Fibroblast of the aortic adventitia (primary cell): ENCODE results near the gene SLF2. TPM values are rescaled to one million over a fixed set of nuclear protein-coding genes. Genes with fewer than 3 reads are reported as not detected.

Experiments
- DNase-seq: peaks from one replicate; pipeline ENCODE4 v3.0.0-alpha.2; 2010; ENCODE audit warnings: low read depth
- H3K4me3 ChIP-seq: 2 replicates; pipeline ENCODE4 v1.5.1; 2011; ENCODE audit warnings: low read depth, mild to moderate bottlenecking, control low read depth, low read length, moderate library complexity
- total RNA-seq: library from RNA; depleted of rRNA; stranded (reverse); fragments of >200 nt; gene quantifications from 2 replicates; pipeline ENCODE4 v1.2.3, GENCODE V29; 2012; ENCODE audit warnings: low replicate concordance
- TF ChIP-seq, protein P1 (sequence below): IDR thresholded peaks from 2 replicates; pipeline ENCODE4 v1.5.1; 2011; ENCODE audit warnings: mild to moderate bottlenecking, low read length, control low read depth, inconsistent platforms; ENCODE audit not compliant: insufficient read depth

The SLF2 gene
- total RNA-seq, 1 donor: 62.8 TPM

DNA sequence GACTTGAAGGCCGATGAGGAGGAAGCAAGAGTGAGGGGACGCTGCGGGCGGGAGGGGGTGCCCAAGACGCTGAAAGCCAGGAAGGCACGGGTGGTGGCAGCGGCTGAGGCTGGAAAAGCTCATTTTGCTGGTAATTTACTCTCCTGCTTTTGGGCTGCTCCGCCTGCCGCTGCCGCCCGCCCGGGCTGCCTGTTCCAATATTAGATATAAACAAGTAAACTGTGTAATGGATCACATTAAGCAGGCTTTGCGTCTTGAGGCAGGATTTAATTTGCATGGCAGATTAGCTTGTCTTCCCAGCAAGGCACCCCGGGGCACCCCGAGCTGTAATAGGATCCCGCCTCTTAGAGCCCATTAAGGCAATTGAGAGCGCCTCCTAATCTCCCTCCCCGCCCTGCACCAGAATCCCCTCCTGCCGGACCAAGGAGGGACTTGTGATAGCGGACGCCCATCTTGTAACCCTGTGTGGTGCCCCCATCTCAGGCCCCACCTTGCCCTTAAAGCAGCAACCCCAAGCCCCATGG is 46.1 kb upstream of the SLF2 start:
- TF ChIP-seq, protein P1, sequence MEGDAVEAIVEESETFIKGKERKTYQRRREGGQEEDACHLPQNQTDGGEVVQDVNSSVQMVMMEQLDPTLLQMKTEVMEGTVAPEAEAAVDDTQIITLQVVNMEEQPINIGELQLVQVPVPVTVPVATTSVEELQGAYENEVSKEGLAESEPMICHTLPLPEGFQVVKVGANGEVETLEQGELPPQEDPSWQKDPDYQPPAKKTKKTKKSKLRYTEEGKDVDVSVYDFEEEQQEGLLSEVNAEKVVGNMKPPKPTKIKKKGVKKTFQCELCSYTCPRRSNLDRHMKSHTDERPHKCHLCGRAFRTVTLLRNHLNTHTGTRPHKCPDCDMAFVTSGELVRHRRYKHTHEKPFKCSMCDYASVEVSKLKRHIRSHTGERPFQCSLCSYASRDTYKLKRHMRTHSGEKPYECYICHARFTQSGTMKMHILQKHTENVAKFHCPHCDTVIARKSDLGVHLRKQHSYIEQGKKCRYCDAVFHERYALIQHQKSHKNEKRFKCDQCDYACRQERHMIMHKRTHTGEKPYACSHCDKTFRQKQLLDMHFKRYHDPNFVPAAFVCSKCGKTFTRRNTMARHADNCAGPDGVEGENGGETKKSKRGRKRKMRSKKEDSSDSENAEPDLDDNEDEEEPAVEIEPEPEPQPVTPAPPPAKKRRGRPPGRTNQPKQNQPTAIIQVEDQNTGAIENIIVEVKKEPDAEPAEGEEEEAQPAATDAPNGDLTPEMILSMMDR: no peak
- DNase-seq: no peak
- H3K4me3 ChIP-seq: no peak overlapping the region

DNA sequence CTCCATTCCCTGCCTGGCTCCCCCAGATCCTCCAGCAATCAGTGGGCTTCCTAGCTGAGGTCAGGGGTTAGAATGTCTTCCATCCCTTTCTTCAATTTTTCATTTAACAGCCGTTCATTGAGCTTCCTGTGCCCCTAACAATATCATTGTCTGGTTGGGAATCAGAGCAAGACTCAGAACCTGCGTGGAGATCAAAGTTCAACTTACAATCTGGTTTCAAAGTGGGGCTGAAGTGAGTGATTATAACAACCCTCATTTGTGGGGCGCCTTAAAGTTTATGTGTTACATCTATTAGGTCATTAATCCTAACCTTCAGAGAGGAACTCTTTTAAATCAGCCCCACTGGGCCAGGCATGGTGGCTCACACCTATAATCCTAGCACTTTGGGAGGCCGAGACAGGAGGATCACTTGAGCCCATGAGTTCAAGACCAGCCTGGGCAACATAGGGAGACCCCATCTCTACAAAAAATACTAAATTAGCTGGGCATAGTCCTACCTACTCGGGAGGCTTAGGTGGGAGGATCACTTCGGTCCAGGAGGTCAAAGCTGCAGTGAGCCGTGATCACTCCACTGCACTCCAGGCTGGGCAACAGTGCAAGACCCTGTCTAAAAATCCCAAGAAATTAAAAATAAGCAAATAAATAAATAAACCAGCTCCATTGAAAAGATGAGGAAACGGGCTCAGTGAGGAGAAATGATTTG is 45.4 kb upstream of the SLF2 start:
- no peak for DNase-seq
- H3K4me3 ChIP-seq: no peak overlapping the region
- TF ChIP-seq, protein P1: no peak

DNA sequence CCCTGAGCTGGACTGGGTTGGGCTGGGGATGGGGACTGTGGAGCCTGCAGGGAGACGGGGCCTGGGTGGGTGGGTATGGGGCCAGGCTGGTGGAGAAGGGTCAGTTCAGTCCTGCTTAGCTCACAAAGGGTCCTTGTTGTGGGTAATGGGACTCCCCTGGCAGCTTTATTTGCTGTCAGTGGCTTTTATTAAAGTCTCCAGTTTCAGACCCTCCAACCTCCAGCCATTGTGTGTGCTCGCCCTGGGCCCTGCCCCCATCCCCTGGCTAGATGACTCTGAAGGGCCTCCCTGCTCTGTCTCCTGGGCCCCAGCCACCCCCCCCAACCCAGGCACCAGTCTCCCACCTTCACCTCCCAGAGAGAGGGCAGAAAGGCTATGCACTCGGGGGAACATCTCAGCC is 44.4 kb upstream of the SLF2 start:
- no peak overlapping the region for H3K4me3 ChIP-seq
- no peak for DNase-seq
- TF ChIP-seq, protein P1: no peak

DNA sequence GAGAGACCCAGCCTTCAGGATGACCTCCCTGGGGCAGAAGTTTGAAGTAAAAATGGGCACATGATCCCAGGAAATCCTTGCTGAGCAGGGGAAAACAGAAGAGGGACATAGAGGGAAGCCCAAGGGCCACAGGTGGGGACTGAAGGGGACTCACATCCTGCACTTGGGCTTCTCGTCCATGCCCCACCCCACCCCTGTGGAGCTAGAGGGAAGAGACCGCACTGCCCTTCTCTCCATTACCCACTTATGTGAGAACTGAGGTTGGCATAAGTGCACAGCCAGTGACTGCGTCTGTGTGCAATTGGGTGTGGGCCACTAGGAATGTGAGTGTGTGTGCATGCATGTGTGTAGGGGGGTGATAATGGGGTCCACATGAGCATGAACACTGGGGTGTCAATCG is 43.4 kb upstream of the SLF2 start:
- no peak overlapping the region for H3K4me3 ChIP-seq
- DNase-seq: no peak
- TF ChIP-seq, protein P1: no peak

DNA sequence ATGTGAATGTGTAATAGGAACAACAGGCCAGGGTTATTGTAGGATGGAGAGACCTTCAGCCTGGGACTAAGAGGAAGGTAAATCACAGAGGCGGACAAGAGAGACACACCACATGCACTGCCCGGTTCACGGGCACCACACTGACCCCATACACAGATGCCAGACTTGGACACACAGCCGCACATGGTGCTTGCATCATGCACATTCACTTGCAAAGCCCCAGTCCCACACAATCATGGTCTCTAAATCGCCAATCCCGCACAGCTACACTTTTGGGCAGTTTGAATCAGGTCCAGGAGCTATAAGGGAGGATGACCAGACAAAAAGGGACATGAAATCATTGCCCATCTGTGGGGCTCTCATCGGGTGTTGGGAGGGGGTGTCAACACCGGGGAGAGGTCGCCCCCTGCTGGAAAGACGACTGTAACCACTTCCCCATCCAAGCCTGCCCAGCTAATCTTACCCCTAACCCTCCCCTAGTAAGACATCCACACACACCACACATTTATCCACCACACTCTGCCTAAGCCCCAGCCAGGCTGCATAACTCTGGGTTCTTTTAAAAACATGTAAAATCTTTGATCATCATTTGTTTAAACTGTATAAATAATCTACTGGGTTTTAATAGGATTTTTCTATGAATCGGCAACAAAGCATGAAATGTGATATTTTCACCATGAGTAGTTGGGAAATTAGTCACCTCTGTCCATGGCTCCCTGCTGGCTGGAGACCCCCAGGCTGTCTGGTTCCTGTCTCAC is 40.5 kb upstream of the SLF2 start:
- TF ChIP-seq, protein P1: peak; percentile 48
- DNase-seq: peak; percentile 30
- no peak overlapping the region for H3K4me3 ChIP-seq

DNA sequence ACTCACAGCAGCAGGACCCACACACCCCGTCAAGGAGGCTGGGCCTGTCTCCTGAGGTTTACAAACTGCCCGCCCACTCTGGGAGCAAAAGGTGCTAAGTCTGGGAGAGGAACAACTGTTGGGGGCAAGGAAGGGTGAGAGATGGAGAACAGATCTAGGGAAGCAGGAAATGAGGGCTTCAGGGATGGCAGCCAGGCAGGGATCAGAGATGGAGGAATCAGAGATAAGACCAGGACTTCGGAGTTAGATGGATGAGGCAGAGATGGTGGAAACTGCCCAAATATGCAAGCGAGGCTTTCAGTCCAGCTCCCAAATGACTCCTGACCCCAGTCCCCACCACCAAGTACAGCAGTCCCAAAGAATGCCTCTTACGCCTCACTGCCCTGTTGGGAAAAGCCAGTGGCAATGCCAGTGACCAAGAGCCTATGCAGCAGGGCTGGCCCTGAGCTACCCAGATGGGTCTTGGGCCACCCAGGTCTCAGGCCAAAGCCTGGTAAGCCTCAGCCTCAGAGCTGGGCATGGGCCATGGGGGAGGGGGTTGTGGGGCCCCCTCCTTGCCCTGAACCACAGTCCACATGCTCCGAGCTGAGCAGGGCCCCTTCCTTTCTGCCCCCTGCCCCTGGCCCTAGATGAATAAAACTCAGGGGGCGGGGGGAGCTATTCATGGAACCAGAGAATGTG is 39.5 kb upstream of the SLF2 start:
- no peak overlapping the region for H3K4me3 ChIP-seq
- TF ChIP-seq, protein P1: no peak
- peak; percentile 11 for DNase-seq
